Mucosa of rectum (tissue), 2 donors: Measurements from ENCODE around the gene SYNPO.

Experiments used
- H3K27ac ChIP-seq, 2 donors: one replicate each; pipeline ENCODE4 v1.7.0; 2013; ENCODE audit warnings: inconsistent platforms in 2 of 2, low read depth in 2 of 2, low read length in 2 of 2
- H3K27me3 ChIP-seq, 2 donors: one replicate each; pipeline ENCODE4 v1.7.0; 2013; ENCODE audit warnings: low read length in 2 of 2; ENCODE audit not compliant: control insufficient read depth in 2 of 2, insufficient read depth in 2 of 2
- H3K36me3 ChIP-seq, 2 donors: one replicate each; pipeline ENCODE4 v1.7.0; 2013; ENCODE audit warnings: low read length in 2 of 2; ENCODE audit not compliant: control insufficient read depth in 2 of 2, insufficient read depth in 2 of 2
- H3K4me1 ChIP-seq, 2 donors: one replicate each; pipeline ENCODE4 v1.7.0; 2013; ENCODE audit warnings: low read length in 2 of 2, mild to moderate bottlenecking in 1 of 2; ENCODE audit not compliant: control insufficient read depth in 2 of 2, insufficient read depth in 2 of 2
- H3K4me3 ChIP-seq, 2 donors: one replicate each; pipeline ENCODE4 v1.7.0; 2013; ENCODE audit warnings: low read length in 2 of 2
- H3K9ac ChIP-seq, 2 donors: one replicate each; pipeline ENCODE4 v1.7.0; 2013; ENCODE audit warnings: low read length in 2 of 2, low read depth in 1 of 2, mild to moderate bottlenecking in 1 of 2
- H3K9me3 ChIP-seq, 2 donors: one replicate each; pipeline ENCODE4 v1.7.0; 2013; ENCODE audit warnings: low read length in 2 of 2; ENCODE audit not compliant: control insufficient read depth in 2 of 2
- donor health status: healthy.
- donor health status: Normal muscosa, but diverticular disease.

Gene SYNPO

GRCh38 chr5:150655221-150655620 lies 14.8 kb downstream of the SYNPO start:
- Histone ChIP-seq H3K9me3 (no peaks in the 10 kb centered on the region), H3K9ac (no peak overlapping the region), H3K4me1 (peaks cover 12 to 14% of the 10 kb centered on the region in 2 donors)

GRCh38 chr5:150656191-150657132 lies 16.0 kb downstream of the SYNPO start:
- Histone ChIP-seq H3K4me1 (peaks cover 12 to 14% of the 10 kb centered on the region in 2 donors), H3K27ac (peak overlapping the region in 1 of 2 donors; percentile 9), H3K4me3 (peak overlapping the region; percentile 52 to 69)

More at GRCh38 chr5:150655221-150655620, 14.8 kb downstream of the SYNPO start:
- H3K27me3 ChIP-seq, result no peaks in the 10 kb centered on the region
- H3K27ac ChIP-seq, result no peak overlapping the region
- H3K4me3 ChIP-seq, result no peak overlapping the region
- peaks cover 2 to 10% of the 10 kb centered on the region in 2 donors for H3K36me3 ChIP-seq

GRCh38 chr5:150658121-150658520 lies 17.7 kb downstream of the SYNPO start:
- H3K4me1 ChIP-seq, result peaks cover 12 to 14% of the 10 kb centered on the region in 2 donors
- no peaks in the 10 kb centered on the region for H3K36me3 ChIP-seq
- no peaks in the 10 kb centered on the region for H3K9me3 ChIP-seq
- H3K9ac ChIP-seq, result no peak overlapping the region
- no peaks in the 10 kb centered on the region for H3K27me3 ChIP-seq
- H3K4me3 ChIP-seq, result no peak overlapping the region
- H3K27ac ChIP-seq, result no peak overlapping the region

More at GRCh38 chr5:150656191-150657132, 16.0 kb downstream of the SYNPO start:
- Histone ChIP-seq H3K36me3 (peaks cover 0 to 6% of the 10 kb centered on the region in 2 donors), H3K9ac (peak overlapping the region in 1 of 2 donors; percentile 68), H3K9me3 (no peaks in the 10 kb centered on the region), H3K27me3 (no peaks in the 10 kb centered on the region)

GRCh38 chr5:150658699-150659265 lies 18.3 kb downstream of the SYNPO start:
- Histone ChIP-seq H3K27me3 (no peaks in the 10 kb centered on the region), H3K4me3 (no peak overlapping the region), H3K4me1 (peaks cover 10 to 12% of the 10 kb centered on the region in 2 donors), H3K9ac (no peak overlapping the region), H3K27ac (no peak overlapping the region), H3K36me3 (no peaks in the 10 kb centered on the region), H3K9me3 (no peaks in the 10 kb centered on the region)

GRCh38 chr5:150659360-150660107 lies 19.1 kb downstream of the SYNPO start:
- Histone ChIP-seq H3K4me1 (peaks cover 10 to 12% of the 10 kb centered on the region in 2 donors), H3K27ac (no peak overlapping the region), H3K9me3 (no peaks in the 10 kb centered on the region), H3K27me3 (no peaks in the 10 kb centered on the region), H3K4me3 (no peak overlapping the region), H3K36me3 (no peaks in the 10 kb centered on the region), H3K9ac (no peak overlapping the region)

GRCh38 chr5:150660108-150660831 lies 19.8 kb downstream of the SYNPO start:
- Histone ChIP-seq H3K36me3 (no peaks in the 10 kb centered on the region), H3K27me3 (peaks cover 3 to 4% of the 10 kb centered on the region in 2 donors), H3K9me3 (no peaks in the 10 kb centered on the region), H3K9ac (no peak overlapping the region), H3K27ac (no peak overlapping the region), H3K4me1 (peaks cover 10 to 12% of the 10 kb centered on the region in 2 donors), H3K4me3 (no peak overlapping the region)

- Histone ChIP-seq H3K27ac (no peak within 1 kb of the TSS), H3K9me3 (no peaks in the 10 kb centered on the region), H3K4me3 (no peak within 1 kb of the TSS), H3K36me3 (no peaks in the 10 kb centered on the region), H3K9ac (no peak within 1 kb of the TSS), H3K4me1 (peaks cover 8 to 11% of the 10 kb centered on the region in 2 donors), H3K27me3 (peaks cover 4% of the 10 kb centered on the region in 2 donors)
Measured at GRCh38 chr5:150661086-150661485, 20.6 kb downstream of the SYNPO start, which contains the start of gene MYOZ3. TSS of gene MYOZ3 (plus strand) at chr5:150661251. CDS start at chr5:150662942, 1,691 bp downstream.

- H3K27me3 ChIP-seq, result peaks cover 4 to 6% of the 10 kb centered on the region in 2 donors
- H3K36me3 ChIP-seq, result no peaks in the 10 kb centered on the region
- no peak overlapping the region for H3K9ac ChIP-seq
- no peaks in the 10 kb centered on the region for H3K9me3 ChIP-seq
- peaks cover 3 to 7% of the 10 kb centered on the region in 2 donors for H3K4me1 ChIP-seq
- H3K27ac ChIP-seq, result no peak overlapping the region
- H3K4me3 ChIP-seq, result no peak overlapping the region
Measured at GRCh38 chr5:150661821-150662596, 21.5 kb downstream of the SYNPO start.
